ACHN (cell line): ENCODE measurements around the gene DOCK8.

ENCODE experiments used
- DNase-seq: peaks from one replicate; pipeline ENCODE4 v3.0.0-alpha.2; 2015
- in situ Hi-C: cut with HindIII; loops from 2 replicates; pipeline ENCODE4 v1.10.0; 2017; ENCODE audit warnings: low sequenced_read_pairs, low pct_ligation_motif_present, low pct_unique_long_range_greater_than_20kb

DOCK8 gene

GRCh38 chr9:259405-260404 is 45.0 kb downstream of the DOCK8 start:
- in situ Hi-C loops: no loop called here
- no peak for DNase-seq

- no peak for DNase-seq
- in situ Hi-C loops: no loop called here
These were observed 49.6 kb downstream of the DOCK8 start for GRCh38 chr9:264231-264630.

GRCh38 chr9:265209-265870 is 50.7 kb downstream of the DOCK8 start:
- in situ Hi-C loops: no loop called here
- DNase-seq: no peak

- in situ Hi-C loops: no loop called here
- DNase-seq: no peak
These were observed 51.6 kb downstream of the DOCK8 start for GRCh38 chr9:266228-266627.

- in situ Hi-C loops: no loop called here
- DNase-seq: no peak
These were observed 54.0 kb downstream of the DOCK8 start for GRCh38 chr9:268616-269015.

GRCh38 chr9:269081-269711 is 54.5 kb downstream of the DOCK8 start:
- in situ Hi-C loops: no loop called here
- DNase-seq: no peak

- DNase-seq: no peak
- in situ Hi-C loops: no loop called here
These were observed 56.1 kb downstream of the DOCK8 start for GRCh38 chr9:270657-271237.

GRCh38 chr9:272251-273213 is 57.9 kb downstream of the DOCK8 start:
- in situ Hi-C loops: no loop called here

GRCh38 chr9:274406-274805 is 59.7 kb downstream of the DOCK8 start:
- DNase-seq: no peak
- in situ Hi-C loops: no loop called here

More at GRCh38 chr9:272251-273213, 57.9 kb downstream of the DOCK8 start:
- DNase-seq: no peak

GRCh38 chr9:277601-278295 is 63.1 kb downstream of the DOCK8 start:
- in situ Hi-C loops: no loop called here
- DNase-seq: no peak

GRCh38 chr9:278651-279050 is 64.0 kb downstream of the DOCK8 start:
- no peak for DNase-seq

GRCh38 chr9:279674-280073 is 65.0 kb downstream of the DOCK8 start:
- DNase-seq: no peak
- in situ Hi-C loops: no loop called here

More at GRCh38 chr9:278651-279050, 64.0 kb downstream of the DOCK8 start:
- in situ Hi-C loops: no loop called here

GRCh38 chr9:281741-282645 is 67.3 kb downstream of the DOCK8 start:
- no peak for DNase-seq
- in situ Hi-C loops: no loop called here

- in situ Hi-C loops: no loop called here
- DNase-seq: no peak
These were observed 71.5 kb downstream of the DOCK8 start for GRCh38 chr9:286071-286740.

GRCh38 chr9:289121-289520 is 74.5 kb downstream of the DOCK8 start:
- in situ Hi-C loops: no loop called here

GRCh38 chr9:292915-293314 is 78.2 kb downstream of the DOCK8 start:
- in situ Hi-C loops: no loop called here
- no peak for DNase-seq

More at GRCh38 chr9:289121-289520, 74.5 kb downstream of the DOCK8 start:
- no peak for DNase-seq
